ENCODE measurements around the gene IL12RB2.

The IL12RB2 gene

DNA sequence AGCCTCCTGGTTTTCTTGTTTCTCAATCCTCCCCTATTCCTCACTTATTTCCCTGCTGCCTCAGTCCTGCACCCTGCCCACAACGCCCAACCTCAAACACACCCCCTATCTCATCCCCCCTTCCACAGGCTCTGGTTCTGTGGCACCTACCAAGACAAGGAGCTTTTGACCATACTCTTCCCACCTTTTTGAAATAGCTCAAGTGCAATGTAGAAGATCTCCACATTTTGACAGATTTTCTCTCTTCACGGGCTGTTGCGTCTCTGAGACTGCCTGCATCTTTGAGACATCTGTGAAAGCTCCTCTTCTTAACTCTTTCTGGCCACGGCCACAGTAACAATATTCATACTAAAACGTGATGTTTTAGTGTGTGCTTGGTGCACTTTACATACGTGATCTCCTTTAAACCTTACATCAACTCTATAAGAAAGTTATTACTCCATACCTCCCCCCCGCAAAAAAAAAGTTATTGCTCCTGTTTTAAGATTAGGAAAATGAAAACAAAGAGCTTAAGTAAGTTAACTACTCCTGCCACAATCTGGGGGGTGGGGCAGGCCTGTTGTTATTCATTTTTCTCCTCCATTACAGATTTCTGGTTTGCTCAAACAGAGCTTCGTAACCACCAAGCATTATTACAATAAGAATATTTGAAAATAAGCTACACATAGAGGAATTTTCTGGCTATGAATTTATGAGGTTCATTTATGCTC lies 124.4 kb downstream of the IL12RB2 start (continued):
- TF ChIP-seq, protein P1, sequence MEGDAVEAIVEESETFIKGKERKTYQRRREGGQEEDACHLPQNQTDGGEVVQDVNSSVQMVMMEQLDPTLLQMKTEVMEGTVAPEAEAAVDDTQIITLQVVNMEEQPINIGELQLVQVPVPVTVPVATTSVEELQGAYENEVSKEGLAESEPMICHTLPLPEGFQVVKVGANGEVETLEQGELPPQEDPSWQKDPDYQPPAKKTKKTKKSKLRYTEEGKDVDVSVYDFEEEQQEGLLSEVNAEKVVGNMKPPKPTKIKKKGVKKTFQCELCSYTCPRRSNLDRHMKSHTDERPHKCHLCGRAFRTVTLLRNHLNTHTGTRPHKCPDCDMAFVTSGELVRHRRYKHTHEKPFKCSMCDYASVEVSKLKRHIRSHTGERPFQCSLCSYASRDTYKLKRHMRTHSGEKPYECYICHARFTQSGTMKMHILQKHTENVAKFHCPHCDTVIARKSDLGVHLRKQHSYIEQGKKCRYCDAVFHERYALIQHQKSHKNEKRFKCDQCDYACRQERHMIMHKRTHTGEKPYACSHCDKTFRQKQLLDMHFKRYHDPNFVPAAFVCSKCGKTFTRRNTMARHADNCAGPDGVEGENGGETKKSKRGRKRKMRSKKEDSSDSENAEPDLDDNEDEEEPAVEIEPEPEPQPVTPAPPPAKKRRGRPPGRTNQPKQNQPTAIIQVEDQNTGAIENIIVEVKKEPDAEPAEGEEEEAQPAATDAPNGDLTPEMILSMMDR (tag by site-specific recombination; IDR thresholded peaks at IDR 0.05), result no peak; the same call in 1 of the 2 replicates
- TF ChIP-seq OSR2 (tag by site-specific recombination; IDR thresholded peaks at IDR 0.05), result 0 out of 2 replicates have a peak, but pooled peaks have one; percentile 19
- TF ChIP-seq ZSCAN16 (tag by site-specific recombination; IDR thresholded peaks at IDR 0.05), result no peak
- TF ChIP-seq ZFP41 (tag by site-specific recombination; IDR thresholded peaks at IDR 0.05; ENCODE audit: borderline replicate concordance), result no peak
- TF ChIP-seq KLF9 (tag by site-specific recombination; IDR thresholded peaks at IDR 0.05; ENCODE audit: low read depth), result peak; percentile 75
- TF ChIP-seq, protein P2, sequence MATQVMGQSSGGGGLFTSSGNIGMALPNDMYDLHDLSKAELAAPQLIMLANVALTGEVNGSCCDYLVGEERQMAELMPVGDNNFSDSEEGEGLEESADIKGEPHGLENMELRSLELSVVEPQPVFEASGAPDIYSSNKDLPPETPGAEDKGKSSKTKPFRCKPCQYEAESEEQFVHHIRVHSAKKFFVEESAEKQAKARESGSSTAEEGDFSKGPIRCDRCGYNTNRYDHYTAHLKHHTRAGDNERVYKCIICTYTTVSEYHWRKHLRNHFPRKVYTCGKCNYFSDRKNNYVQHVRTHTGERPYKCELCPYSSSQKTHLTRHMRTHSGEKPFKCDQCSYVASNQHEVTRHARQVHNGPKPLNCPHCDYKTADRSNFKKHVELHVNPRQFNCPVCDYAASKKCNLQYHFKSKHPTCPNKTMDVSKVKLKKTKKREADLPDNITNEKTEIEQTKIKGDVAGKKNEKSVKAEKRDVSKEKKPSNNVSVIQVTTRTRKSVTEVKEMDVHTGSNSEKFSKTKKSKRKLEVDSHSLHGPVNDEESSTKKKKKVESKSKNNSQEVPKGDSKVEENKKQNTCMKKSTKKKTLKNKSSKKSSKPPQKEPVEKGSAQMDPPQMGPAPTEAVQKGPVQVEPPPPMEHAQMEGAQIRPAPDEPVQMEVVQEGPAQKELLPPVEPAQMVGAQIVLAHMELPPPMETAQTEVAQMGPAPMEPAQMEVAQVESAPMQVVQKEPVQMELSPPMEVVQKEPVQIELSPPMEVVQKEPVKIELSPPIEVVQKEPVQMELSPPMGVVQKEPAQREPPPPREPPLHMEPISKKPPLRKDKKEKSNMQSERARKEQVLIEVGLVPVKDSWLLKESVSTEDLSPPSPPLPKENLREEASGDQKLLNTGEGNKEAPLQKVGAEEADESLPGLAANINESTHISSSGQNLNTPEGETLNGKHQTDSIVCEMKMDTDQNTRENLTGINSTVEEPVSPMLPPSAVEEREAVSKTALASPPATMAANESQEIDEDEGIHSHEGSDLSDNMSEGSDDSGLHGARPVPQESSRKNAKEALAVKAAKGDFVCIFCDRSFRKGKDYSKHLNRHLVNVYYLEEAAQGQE (tag by site-specific recombination; IDR thresholded peaks at IDR 0.05), result no peak
- TF ChIP-seq ZNF433 (tag by site-specific recombination; IDR thresholded peaks at IDR 0.05; ENCODE audit: low read depth), result no peak
- TF ChIP-seq PRDM1 (tag by site-specific recombination; IDR thresholded peaks at IDR 0.05), result peak; percentile 11; the same call in 1 of the 2 replicates
- TF ChIP-seq, protein P3, sequence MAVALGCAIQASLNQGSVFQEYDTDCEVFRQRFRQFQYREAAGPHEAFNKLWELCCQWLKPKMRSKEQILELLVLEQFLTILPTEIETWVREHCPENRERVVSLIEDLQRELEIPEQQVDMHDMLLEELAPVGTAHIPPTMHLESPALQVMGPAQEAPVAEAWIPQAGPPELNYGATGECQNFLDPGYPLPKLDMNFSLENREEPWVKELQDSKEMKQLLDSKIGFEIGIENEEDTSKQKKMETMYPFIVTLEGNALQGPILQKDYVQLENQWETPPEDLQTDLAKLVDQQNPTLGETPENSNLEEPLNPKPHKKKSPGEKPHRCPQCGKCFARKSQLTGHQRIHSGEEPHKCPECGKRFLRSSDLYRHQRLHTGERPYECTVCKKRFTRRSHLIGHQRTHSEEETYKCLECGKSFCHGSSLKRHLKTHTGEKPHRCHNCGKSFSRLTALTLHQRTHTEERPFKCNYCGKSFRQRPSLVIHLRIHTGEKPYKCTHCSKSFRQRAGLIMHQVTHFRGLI (tag by site-specific recombination; IDR thresholded peaks at IDR 0.05), result peak; percentile 95
- no peak for TF ChIP-seq ZNF211 (tag by site-specific recombination; IDR thresholded peaks at IDR 0.05; ENCODE audit: low read depth)
- TF ChIP-seq, protein P4, sequence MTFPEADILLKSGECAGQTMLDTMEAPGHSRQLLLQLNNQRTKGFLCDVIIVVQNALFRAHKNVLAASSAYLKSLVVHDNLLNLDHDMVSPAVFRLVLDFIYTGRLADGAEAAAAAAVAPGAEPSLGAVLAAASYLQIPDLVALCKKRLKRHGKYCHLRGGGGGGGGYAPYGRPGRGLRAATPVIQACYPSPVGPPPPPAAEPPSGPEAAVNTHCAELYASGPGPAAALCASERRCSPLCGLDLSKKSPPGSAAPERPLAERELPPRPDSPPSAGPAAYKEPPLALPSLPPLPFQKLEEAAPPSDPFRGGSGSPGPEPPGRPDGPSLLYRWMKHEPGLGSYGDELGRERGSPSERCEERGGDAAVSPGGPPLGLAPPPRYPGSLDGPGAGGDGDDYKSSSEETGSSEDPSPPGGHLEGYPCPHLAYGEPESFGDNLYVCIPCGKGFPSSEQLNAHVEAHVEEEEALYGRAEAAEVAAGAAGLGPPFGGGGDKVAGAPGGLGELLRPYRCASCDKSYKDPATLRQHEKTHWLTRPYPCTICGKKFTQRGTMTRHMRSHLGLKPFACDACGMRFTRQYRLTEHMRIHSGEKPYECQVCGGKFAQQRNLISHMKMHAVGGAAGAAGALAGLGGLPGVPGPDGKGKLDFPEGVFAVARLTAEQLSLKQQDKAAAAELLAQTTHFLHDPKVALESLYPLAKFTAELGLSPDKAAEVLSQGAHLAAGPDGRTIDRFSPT (tag by site-specific recombination; IDR thresholded peaks at IDR 0.05), result no peak
- TF ChIP-seq ZNF23 (tag by site-specific recombination; IDR thresholded peaks at IDR 0.05; ENCODE audit: borderline replicate concordance), result no peak
- no peak; the same call in 1 of the 2 replicates for TF ChIP-seq SP7 (tag by site-specific recombination; IDR thresholded peaks at IDR 0.05)
- TF ChIP-seq KLF10 (tag by site-specific recombination; IDR thresholded peaks at IDR 0.05), result peak; percentile 48
- TF ChIP-seq WT1 (tag by site-specific recombination; IDR thresholded peaks at IDR 0.05), result 0 out of 2 replicates have a peak, but pooled peaks have one; percentile 11
- no peak for TF ChIP-seq ZNF473 (tag by site-specific recombination; IDR thresholded peaks at IDR 0.05)
- TF ChIP-seq ZNF664 (tag by site-specific recombination; IDR thresholded peaks at IDR 0.05), result no peak
- TF ChIP-seq ZNF398 (tag by site-specific recombination; IDR thresholded peaks at IDR 0.05), result no peak
- no peak for TF ChIP-seq ZNF10 (tag by site-specific recombination; IDR thresholded peaks at IDR 0.05)
- TF ChIP-seq YY2 (tag by site-specific recombination; IDR thresholded peaks at IDR 0.05), result no peak
- no peak for TF ChIP-seq ZNF501 (tag by site-specific recombination; IDR thresholded peaks at IDR 0.05)
- TF ChIP-seq ZSCAN30 (tag by site-specific recombination; IDR thresholded peaks at IDR 0.05), result no peak
- no peak for TF ChIP-seq ZBTB48 (tag by site-specific recombination; IDR thresholded peaks at IDR 0.05)
- TF ChIP-seq HOXD13 (CRISPR knock-in tag; IDR thresholded peaks at IDR 0.05; ENCODE audit: borderline replicate concordance), result no peak
- no peak for TF ChIP-seq ZNF416 (tag by site-specific recombination; IDR thresholded peaks at IDR 0.05)
- TF ChIP-seq ZNF354C (tag by site-specific recombination; IDR thresholded peaks at IDR 0.05; ENCODE audit: borderline replicate concordance, low read depth), result no peak
- TF ChIP-seq SP3 (tag by site-specific recombination; IDR thresholded peaks at IDR 0.05), result peak; percentile 43; the same call in 1 of the 2 replicates
- no peak for TF ChIP-seq ZNF133 (tag by site-specific recombination; IDR thresholded peaks at IDR 0.05)

Data from HEK293 (cell line).